CD4-positive, alpha-beta memory T cell (primary cell): Measurements from ENCODE around the gene PDE4D. TPM values are rescaled to one million over a fixed set of nuclear protein-coding genes. Genes with fewer than 3 reads are reported as not detected.

Experiments used
- CTCF ChIA-PET: fragments of 350-600 bp; sonication (Branson Sonifier 250); formaldehyde crosslinking; loops from one replicate; lab custom pipeline; 2021; ENCODE audit warnings: inconsistent platforms; ENCODE audit not compliant: partially characterized antibody; lab: Charles Lee
- POLR2A ChIA-PET: fragments of 350-600 bp; sonication (Branson Sonifier 250); formaldehyde crosslinking; loops from one replicate; lab custom pipeline; 2021; ENCODE audit not compliant: partially characterized antibody; lab: Charles Lee
- DNase-seq, 5 donors: peaks; one replicate each; pipeline versions ENCODE4 v3.0.0 to v3.0.0-alpha.2; 2020 to 2022; ENCODE audit warnings: mixed read lengths in 1 of 5
- H3K27ac ChIP-seq: one replicate; pipeline ENCODE4 v1.7.0; 2013; ENCODE audit warnings: low read depth, low read length
- H3K27me3 ChIP-seq: 2 replicates; pipeline ENCODE4 v1.7.0; 2013; ENCODE audit warnings: mild to moderate bottlenecking, low read length, moderate library complexity; ENCODE audit not compliant: insufficient read depth
- H3K36me3 ChIP-seq: 2 replicates; pipeline ENCODE4 v1.7.0; 2013; ENCODE audit warnings: mild to moderate bottlenecking, low read length, moderate library complexity; ENCODE audit not compliant: insufficient read depth
- H3K4me1 ChIP-seq: 2 replicates; pipeline ENCODE4 v1.7.0; 2013; ENCODE audit warnings: mild to moderate bottlenecking, low read length, moderate library complexity; ENCODE audit not compliant: insufficient read depth
- H3K4me3 ChIP-seq, 2 donors: one replicate each; pipeline ENCODE4 v1.7.0; 2013; ENCODE audit warnings: low read length in 2 of 2, mild to moderate bottlenecking in 1 of 2
- H3K9me3 ChIP-seq, 2 donors: one replicate each; pipeline ENCODE4 v1.7.0; 2013; ENCODE audit warnings: low read length in 2 of 2, control low read depth in 1 of 2; ENCODE audit not compliant: control insufficient read depth in 1 of 2
- H3K27ac Mint-ChIP-seq, 7 donors: one replicate each; pipeline ENCODE4 v1.8.0; 2020 to 2021; ENCODE audit warnings: mixed read lengths in 7 of 7, mild to moderate bottlenecking in 6 of 7, inconsistent platforms in 3 of 7, moderate library complexity in 3 of 7
- H3K27me3 Mint-ChIP-seq, 2 donors: one replicate each; pipeline ENCODE4 v1.8.0; 2020 to 2021; ENCODE audit warnings: mixed read lengths in 2 of 2
- H3K36me3 Mint-ChIP-seq, 2 donors: one replicate each; pipeline ENCODE4 v1.8.0; 2020 to 2021; ENCODE audit warnings: mixed read lengths in 2 of 2, inconsistent platforms in 1 of 2, mild to moderate bottlenecking in 1 of 2
- H3K4me1 Mint-ChIP-seq, 4 donors: one replicate each; pipeline ENCODE4 v1.8.0; 2020 to 2021; ENCODE audit warnings: mixed read lengths in 4 of 4, mild to moderate bottlenecking in 1 of 4
- H3K4me3 Mint-ChIP-seq, 8 donors: one replicate each; pipeline ENCODE4 v1.8.0; 2020 to 2021; ENCODE audit warnings: mixed read lengths in 8 of 8, mild to moderate bottlenecking in 7 of 8, moderate library complexity in 6 of 8, inconsistent platforms in 3 of 8
- H3K9me3 Mint-ChIP-seq, 8 donors: one replicate each; pipeline ENCODE4 v1.8.0; 2020 to 2021; ENCODE audit warnings: mixed read lengths in 8 of 8, mild to moderate bottlenecking in 5 of 8, inconsistent platforms in 3 of 8, moderate library complexity in 1 of 8
- intact Hi-C: fragments of 100-400 bp; cut with micrococcal nuclease; formaldehyde crosslinking; loops from one replicate; pipeline ENCODE4 v1.15.1; 2023
- polyA plus RNA-seq, 2 donors: library from polyadenylated mRNA; unstranded; fragments of 300-500 nt; fragmentation: Illumina TruSeq; gene quantifications; one replicate each; pipeline ENCODE4 v1.2.3, GENCODE V29; 2021
- total RNA-seq, 2 experiments: library from RNA; stranded (reverse); gene quantifications; one replicate each; pipeline ENCODE4 v1.2.3, GENCODE V29; 2021

Gene PDE4D
- total and polyA plus RNA-seq, 4 experiments from 2014 or later: 12.3 to 49.7 (median 30.3) TPM

- Mint-ChIP-seq H3K4me1 (no peaks in the 10 kb centered on the region), H3K36me3 (no peaks in the 10 kb centered on the region), H3K27ac (no peak overlapping the region), H3K9me3 (no peaks in the 10 kb centered on the region), H3K27me3 (peaks cover 3 to 12% of the 10 kb centered on the region in 2 donors), H3K4me3 (no peak overlapping the region)
- DNase-seq: no peak
- CTCF ChIA-PET: no interaction called here
- no peaks in the 10 kb centered on the region for H3K27me3 ChIP-seq
- POLR2A ChIA-PET: no interaction called here
- H3K27ac ChIP-seq: no peak overlapping the region
- no peaks in the 10 kb centered on the region for H3K4me1 ChIP-seq
- no peak overlapping the region for H3K4me3 ChIP-seq
- no peaks in the 10 kb centered on the region for H3K9me3 ChIP-seq
- no peaks in the 10 kb centered on the region for H3K36me3 ChIP-seq
- intact Hi-C loops: no loop called here
These were observed 646.6 kb downstream of the PDE4D start for GRCh38 chr5:59246882-59247281.

GRCh38 chr5:59246145-59246869 lies 647.2 kb downstream of the PDE4D start:
- no peaks in the 10 kb centered on the region for H3K9me3 Mint-ChIP-seq
- POLR2A ChIA-PET: no interaction called here
- no peak overlapping the region for H3K27ac Mint-ChIP-seq

GRCh38 chr5:59245198-59245597 lies 648.3 kb downstream of the PDE4D start:
- no peaks in the 10 kb centered on the region for H3K36me3 Mint-ChIP-seq
- no peaks in the 10 kb centered on the region for H3K4me1 Mint-ChIP-seq
- no peak overlapping the region for H3K27ac Mint-ChIP-seq
- H3K9me3 Mint-ChIP-seq: no peaks in the 10 kb centered on the region
- Histone ChIP-seq H3K27ac (no peak overlapping the region), H3K27me3 (no peaks in the 10 kb centered on the region), H3K36me3 (no peaks in the 10 kb centered on the region), H3K4me1 (no peaks in the 10 kb centered on the region), H3K9me3 (no peaks in the 10 kb centered on the region), H3K4me3 (no peak overlapping the region)
- CTCF ChIA-PET: no interaction called here
- intact Hi-C loops: no loop called here
- POLR2A ChIA-PET: no interaction called here
- H3K27me3 Mint-ChIP-seq: peaks cover 2 to 9% of the 10 kb centered on the region in 2 donors
- DNase-seq: no peak
- H3K4me3 Mint-ChIP-seq: no peak overlapping the region

More at GRCh38 chr5:59246145-59246869, 647.2 kb downstream of the PDE4D start:
- Mint-ChIP-seq H3K36me3 (no peaks in the 10 kb centered on the region), H3K4me1 (no peaks in the 10 kb centered on the region), H3K4me3 (no peak overlapping the region), H3K27me3 (peaks cover 3 to 12% of the 10 kb centered on the region in 2 donors)
- H3K27ac ChIP-seq: no peak overlapping the region
- H3K4me1 ChIP-seq: no peaks in the 10 kb centered on the region
- H3K27me3 ChIP-seq: no peaks in the 10 kb centered on the region
- H3K36me3 ChIP-seq: no peaks in the 10 kb centered on the region
- CTCF ChIA-PET: no interaction called here
- no peaks in the 10 kb centered on the region for H3K9me3 ChIP-seq
- DNase-seq: no peak
- H3K4me3 ChIP-seq: no peak overlapping the region
- intact Hi-C loops: no loop called here

- H3K36me3 Mint-ChIP-seq: no peaks in the 10 kb centered on the region
- POLR2A ChIA-PET: no interaction called here
- Histone ChIP-seq H3K4me1 (peaks cover 3% of the 10 kb centered on the region), H3K36me3 (no peaks in the 10 kb centered on the region), H3K27ac (no peak overlapping the region), H3K4me3 (no peak overlapping the region), H3K27me3 (no peaks in the 10 kb centered on the region), H3K9me3 (no peaks in the 10 kb centered on the region)
- H3K4me1 Mint-ChIP-seq: peaks cover 0 to 10% (median 3%) of the 10 kb centered on the region in 4 donors
- CTCF ChIA-PET: no interaction called here
- H3K9me3 Mint-ChIP-seq: no peaks in the 10 kb centered on the region
- H3K27me3 Mint-ChIP-seq: peaks cover 4 to 15% of the 10 kb centered on the region in 2 donors
- H3K27ac Mint-ChIP-seq: no peak overlapping the region
- no peak overlapping the region for H3K4me3 Mint-ChIP-seq
- no peak for DNase-seq
- intact Hi-C loops: no loop called here
These were observed 652.0 kb downstream of the PDE4D start for GRCh38 chr5:59241552-59241951.

- Mint-ChIP-seq H3K36me3 (no peaks in the 10 kb centered on the region), H3K4me1 (peaks cover 0 to 10% (median 3%) of the 10 kb centered on the region in 4 donors), H3K9me3 (no peaks in the 10 kb centered on the region), H3K27ac (no peak overlapping the region), H3K27me3 (peaks cover 4 to 19% of the 10 kb centered on the region in 2 donors), H3K4me3 (no peak overlapping the region)
- no peaks in the 10 kb centered on the region for H3K36me3 ChIP-seq
- H3K4me1 ChIP-seq: peaks cover 3% of the 10 kb centered on the region
- H3K4me3 ChIP-seq: no peak overlapping the region
- intact Hi-C loops: no loop called here
- ChIA-PET CTCF (no interaction called here), POLR2A (no interaction called here)
- no peaks in the 10 kb centered on the region for H3K27me3 ChIP-seq
- no peak overlapping the region for H3K27ac ChIP-seq
- no peaks in the 10 kb centered on the region for H3K9me3 ChIP-seq
- no peak for DNase-seq
These were observed 652.4 kb downstream of the PDE4D start for GRCh38 chr5:59241119-59241518.

- intact Hi-C loops: no loop called here
These were observed 655.2 kb downstream of the PDE4D start for GRCh38 chr5:59238126-59238902.

GRCh38 chr5:59236986-59237385 lies 656.5 kb downstream of the PDE4D start:
- Mint-ChIP-seq H3K27me3 (peaks cover 6 to 15% of the 10 kb centered on the region in 2 donors), H3K4me1 (peaks cover 0 to 10% (median 3%) of the 10 kb centered on the region in 4 donors), H3K4me3 (no peak overlapping the region), H3K36me3 (no peaks in the 10 kb centered on the region), H3K9me3 (peaks cover 0 to 2% (median 0%) of the 10 kb centered on the region in 8 donors), H3K27ac (no peak overlapping the region)
- DNase-seq: no peak
- Histone ChIP-seq H3K4me3 (no peak overlapping the region), H3K36me3 (no peaks in the 10 kb centered on the region), H3K27ac (no peak overlapping the region), H3K9me3 (no peaks in the 10 kb centered on the region), H3K4me1 (peaks cover 3% of the 10 kb centered on the region), H3K27me3 (no peaks in the 10 kb centered on the region)
- intact Hi-C loops: no loop called here
- ChIA-PET CTCF (no interaction called here), POLR2A (no interaction called here)

More at GRCh38 chr5:59238126-59238902, 655.2 kb downstream of the PDE4D start:
- peak in 2 of 5 donors; percentile 13 to 21 for DNase-seq
- no peak overlapping the region for H3K4me3 ChIP-seq
- no peaks in the 10 kb centered on the region for H3K36me3 ChIP-seq
- no peaks in the 10 kb centered on the region for H3K27me3 ChIP-seq
- no peak overlapping the region for H3K27ac ChIP-seq
- POLR2A ChIA-PET: no interaction called here
- CTCF ChIA-PET: no interaction called here
- Mint-ChIP-seq H3K27ac (no peak overlapping the region), H3K36me3 (no peaks in the 10 kb centered on the region), H3K9me3 (no peaks in the 10 kb centered on the region), H3K27me3 (peaks cover 5 to 21% of the 10 kb centered on the region in 2 donors), H3K4me1 (peaks cover 0 to 10% (median 3%) of the 10 kb centered on the region in 4 donors), H3K4me3 (no peak overlapping the region)
- H3K4me1 ChIP-seq: peaks cover 3% of the 10 kb centered on the region
- H3K9me3 ChIP-seq: no peaks in the 10 kb centered on the region
